Measurements from ENCODE around the gene MINDY2. TPM values are rescaled to one million over a fixed set of nuclear protein-coding genes. Genes with fewer than 3 reads are reported as not detected.

The MINDY2 gene
- total RNA-seq (ENCODE audit: unreplicated experiment): 14.2 TPM
- long read RNA-seq, full-length matches to known transcripts: 11 of 14 reads
- long read RNA-seq, partial matches to known transcripts: 0 of 14 reads
- long read RNA-seq, other reads (novel, unspliced or antisense): 3 of 14 reads

GRCh38 chr15:58770857-58771620, at the start of gene MINDY2:
Gene MINDY2, plus strand, starts transcription at chr15:58771302. Its CDS starts 94 bp downstream, at chr15:58771396.
- H3K4me1 Mint-ChIP-seq (ENCODE audit: unreplicated experiment): peaks cover 8% of the 10 kb centered on the region
- H3K27ac Mint-ChIP-seq (ENCODE audit: unreplicated experiment): peak within 1 kb of the TSS; percentile 83
- H3K36me3 Mint-ChIP-seq (ENCODE audit: low read depth, unreplicated experiment): no peaks in the 10 kb centered on the region
- TF ChIP-seq, protein P1, sequence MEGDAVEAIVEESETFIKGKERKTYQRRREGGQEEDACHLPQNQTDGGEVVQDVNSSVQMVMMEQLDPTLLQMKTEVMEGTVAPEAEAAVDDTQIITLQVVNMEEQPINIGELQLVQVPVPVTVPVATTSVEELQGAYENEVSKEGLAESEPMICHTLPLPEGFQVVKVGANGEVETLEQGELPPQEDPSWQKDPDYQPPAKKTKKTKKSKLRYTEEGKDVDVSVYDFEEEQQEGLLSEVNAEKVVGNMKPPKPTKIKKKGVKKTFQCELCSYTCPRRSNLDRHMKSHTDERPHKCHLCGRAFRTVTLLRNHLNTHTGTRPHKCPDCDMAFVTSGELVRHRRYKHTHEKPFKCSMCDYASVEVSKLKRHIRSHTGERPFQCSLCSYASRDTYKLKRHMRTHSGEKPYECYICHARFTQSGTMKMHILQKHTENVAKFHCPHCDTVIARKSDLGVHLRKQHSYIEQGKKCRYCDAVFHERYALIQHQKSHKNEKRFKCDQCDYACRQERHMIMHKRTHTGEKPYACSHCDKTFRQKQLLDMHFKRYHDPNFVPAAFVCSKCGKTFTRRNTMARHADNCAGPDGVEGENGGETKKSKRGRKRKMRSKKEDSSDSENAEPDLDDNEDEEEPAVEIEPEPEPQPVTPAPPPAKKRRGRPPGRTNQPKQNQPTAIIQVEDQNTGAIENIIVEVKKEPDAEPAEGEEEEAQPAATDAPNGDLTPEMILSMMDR (IDR thresholded peaks at IDR 0.05; ENCODE audit: unreplicated experiment): no peak
- peak; percentile 96 for DNase-seq (ENCODE audit: low spot score)
- no peaks in the 10 kb centered on the region for H3K9me3 Mint-ChIP-seq (ENCODE audit: unreplicated experiment)
- H3K4me3 Mint-ChIP-seq (ENCODE audit: unreplicated experiment): peak within 1 kb of the TSS; percentile 97
- H3K27me3 Mint-ChIP-seq (ENCODE audit: unreplicated experiment): peaks cover 4% of the 10 kb centered on the region

- H3K4me3 Mint-ChIP-seq (ENCODE audit: unreplicated experiment): no peak overlapping the region
- H3K9me3 Mint-ChIP-seq (ENCODE audit: unreplicated experiment): no peaks in the 10 kb centered on the region
- peaks cover 4% of the 10 kb centered on the region for H3K4me1 Mint-ChIP-seq (ENCODE audit: unreplicated experiment)
- DNase-seq (ENCODE audit: low spot score): no peak
- TF ChIP-seq, protein P1 (IDR thresholded peaks at IDR 0.05; ENCODE audit: unreplicated experiment): no peak
- H3K36me3 Mint-ChIP-seq (ENCODE audit: low read depth, unreplicated experiment): no peaks in the 10 kb centered on the region
- no peak overlapping the region for H3K27ac Mint-ChIP-seq (ENCODE audit: unreplicated experiment)
- H3K27me3 Mint-ChIP-seq (ENCODE audit: unreplicated experiment): peaks cover 3% of the 10 kb centered on the region
These were observed 46.6 kb upstream of the MINDY2 start for GRCh38 chr15:58724466-58724865.

DNA sequence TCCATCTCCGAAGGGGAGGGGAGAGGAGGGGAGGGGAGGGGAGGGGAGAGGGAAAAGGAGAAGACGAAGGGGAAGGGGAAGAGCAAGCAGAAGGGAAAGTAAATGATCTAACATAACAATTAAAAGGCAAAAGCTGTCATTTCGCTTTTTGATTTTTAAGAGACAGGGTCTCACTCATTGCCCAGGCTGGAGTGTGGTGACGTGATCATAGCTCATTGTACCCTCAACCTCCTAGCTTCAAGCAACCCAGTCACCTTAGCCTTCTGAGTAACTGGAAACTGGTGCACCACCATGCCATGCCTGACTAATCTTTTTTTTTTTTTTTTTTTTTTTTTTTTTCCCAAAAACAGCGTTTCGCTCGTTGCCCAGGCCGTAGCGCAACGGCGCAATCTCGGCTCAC, 44.2 kb upstream of the MINDY2 start:
- H3K27me3 Mint-ChIP-seq (ENCODE audit: unreplicated experiment): peaks cover 4% of the 10 kb centered on the region
- no peaks in the 10 kb centered on the region for H3K36me3 Mint-ChIP-seq (ENCODE audit: low read depth, unreplicated experiment)
- H3K4me1 Mint-ChIP-seq (ENCODE audit: unreplicated experiment): peaks cover 3% of the 10 kb centered on the region
- TF ChIP-seq, protein P1 (IDR thresholded peaks at IDR 0.05; ENCODE audit: unreplicated experiment): no peak
- no peak overlapping the region for H3K27ac Mint-ChIP-seq (ENCODE audit: unreplicated experiment)
- no peak for DNase-seq (ENCODE audit: low spot score)
- H3K9me3 Mint-ChIP-seq (ENCODE audit: unreplicated experiment): no peaks in the 10 kb centered on the region
- H3K4me3 Mint-ChIP-seq (ENCODE audit: unreplicated experiment): no peak overlapping the region

DNA sequence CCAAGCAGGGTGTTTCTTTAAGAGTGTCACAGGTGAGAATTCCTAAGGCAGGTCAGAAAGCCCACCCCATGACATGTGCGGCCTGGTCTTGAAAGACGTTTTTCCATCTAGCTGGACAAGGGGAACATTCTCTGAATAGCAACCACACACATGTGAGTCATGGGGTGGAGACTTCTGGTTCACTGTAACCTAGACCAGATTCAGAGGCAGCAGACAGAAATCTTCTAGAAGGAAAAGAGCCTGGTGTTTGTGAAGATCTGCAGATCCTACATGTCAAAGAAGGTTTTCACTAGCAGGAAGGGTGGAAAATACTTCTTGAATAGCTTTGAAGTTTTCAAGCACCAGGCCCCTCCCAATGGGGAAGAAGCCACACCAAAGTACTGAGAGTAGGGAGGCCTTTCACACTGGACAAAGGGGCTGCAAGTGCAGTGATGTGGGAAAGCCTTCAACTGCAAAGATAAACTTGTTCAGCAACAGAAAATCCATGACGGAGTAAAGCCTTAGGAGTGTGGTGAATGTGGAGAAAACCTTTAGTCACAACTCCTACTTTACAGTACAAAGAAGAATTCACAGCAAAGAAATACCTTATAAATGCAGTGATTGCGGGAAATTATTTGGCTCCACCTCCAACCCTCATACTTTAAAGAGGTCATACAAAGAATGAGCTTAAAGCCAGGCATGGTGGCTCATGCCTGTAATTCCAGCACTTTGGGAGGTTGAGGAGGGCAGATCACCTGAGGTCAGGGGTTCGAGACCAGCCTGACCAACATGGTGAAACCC, 39.2 kb upstream of the MINDY2 start:
- Mint-ChIP-seq H3K4me3 (ENCODE audit: unreplicated experiment) (no peak overlapping the region), H3K27ac (ENCODE audit: unreplicated experiment) (no peak overlapping the region), H3K27me3 (ENCODE audit: unreplicated experiment) (peaks cover 4% of the 10 kb centered on the region), H3K9me3 (ENCODE audit: unreplicated experiment) (no peaks in the 10 kb centered on the region), H3K36me3 (ENCODE audit: low read depth, unreplicated experiment) (no peaks in the 10 kb centered on the region), H3K4me1 (ENCODE audit: unreplicated experiment) (peaks cover 7% of the 10 kb centered on the region)
- DNase-seq (ENCODE audit: low spot score): no peak
- TF ChIP-seq, protein P1 (IDR thresholded peaks at IDR 0.05; ENCODE audit: unreplicated experiment): no peak
